Body of pancreas (tissue), 4 donors: ENCODE measurements around the gene CFAP58.

ENCODE experiments used
- CTCF ChIP-seq, 7 experiments: fragments of 450-650 bp in 4 of 7; fragments of 200-600 bp in 3 of 7; sonication (generic) in 3 of 7; IDR thresholded peaks; one replicate each; pipeline ENCODE4 v1.5.1; 2016 to 2019; ENCODE audit warnings: antibody characterized with exemption in 7 of 7
- POLR2A ChIP-seq, 3 donors: fragments of 450-650 bp; IDR thresholded peaks; one replicate each; pipeline ENCODE4 v1.6.1; 2016; ENCODE audit warnings: antibody characterized with exemption in 3 of 3, mild to moderate bottlenecking in 2 of 3

DNA sequence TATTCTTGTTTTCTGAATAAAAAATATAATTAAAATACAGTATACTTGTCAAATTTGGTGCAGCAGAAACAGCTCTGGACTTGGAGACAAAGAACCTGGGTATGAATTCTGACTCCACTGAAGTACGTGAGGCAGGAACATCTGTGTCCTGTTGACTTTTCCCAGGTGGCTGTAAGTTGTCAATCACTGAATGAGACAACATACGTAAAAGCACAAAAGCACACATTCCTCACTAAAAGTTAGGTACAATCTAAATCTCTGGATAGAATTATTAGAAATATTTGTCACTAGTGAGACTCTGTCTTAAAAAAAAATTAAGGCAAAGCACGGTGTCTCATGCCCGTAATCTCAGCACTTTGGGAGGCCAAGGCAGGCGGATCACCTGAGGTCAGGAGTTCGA, 18.1 kb downstream of the CFAP58 start:
- TF ChIP-seq CTCF (IDR thresholded peaks at IDR 0.05) (no peak), POLR2A (IDR thresholded peaks at IDR 0.05) (no peak)
